Vein endothelial cell (primary cell): ENCODE results near the gene RTCB. TPM values are rescaled to one million over a fixed set of nuclear protein-coding genes. Genes with fewer than 3 reads are reported as not detected.

Experiments used
- small RNA-seq: library from RNA; depleted of rRNA; stranded (forward); fragments of <200 nt; gene quantifications from one replicate; pipeline ENCODE3, GENCODE V24; 2012
- total RNA-seq: library from RNA; depleted of rRNA; stranded (reverse); fragments of >200 nt; gene quantifications from 2 replicates; pipeline ENCODE4 v1.2.3, GENCODE V29; 2012

RTCB gene
- 133 and 156 TPM in 2 replicates for total RNA-seq

DNA sequence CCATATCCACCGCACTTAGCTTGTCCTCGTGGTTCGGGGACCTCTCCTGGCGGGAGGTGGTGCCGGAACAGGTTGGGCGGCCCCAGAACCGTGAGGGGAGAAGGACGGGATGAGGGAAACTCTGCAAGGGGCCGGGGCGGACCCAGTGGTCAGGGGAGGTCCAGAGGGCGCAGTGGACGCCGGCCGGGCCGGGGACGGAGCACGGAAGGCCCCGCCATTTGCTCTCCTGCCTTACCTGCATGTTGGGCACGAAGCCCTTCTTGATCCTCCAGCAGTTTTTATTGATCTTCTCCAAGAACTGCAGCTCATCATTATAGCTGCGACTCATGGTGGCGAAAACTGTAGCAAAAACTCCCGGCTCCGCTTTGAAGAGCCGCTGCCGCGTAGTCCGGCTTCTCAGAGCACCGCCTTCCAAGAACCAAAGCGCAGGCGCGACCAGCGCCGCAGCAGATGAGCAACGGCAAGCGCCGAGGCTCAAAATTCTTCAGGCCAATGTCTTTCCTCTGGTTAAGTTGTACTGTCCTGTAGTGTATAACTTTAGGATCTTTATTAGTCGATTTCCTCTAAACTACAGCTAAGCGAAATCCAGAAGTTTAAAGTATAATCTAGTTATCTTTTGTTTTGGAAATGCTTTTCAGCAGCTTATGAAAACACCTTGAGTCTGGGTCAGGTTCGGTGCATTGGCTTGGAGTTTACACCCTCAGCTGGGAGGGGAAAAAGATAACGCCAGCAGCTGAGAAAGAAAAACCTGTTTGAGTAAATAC lies at the start of gene RTCB:
Gene RTCB, minus strand, starts transcription at position 419 of the 764 bp plus-strand sequence. Its CDS starts 91 bp downstream, at position 328.

DNA sequence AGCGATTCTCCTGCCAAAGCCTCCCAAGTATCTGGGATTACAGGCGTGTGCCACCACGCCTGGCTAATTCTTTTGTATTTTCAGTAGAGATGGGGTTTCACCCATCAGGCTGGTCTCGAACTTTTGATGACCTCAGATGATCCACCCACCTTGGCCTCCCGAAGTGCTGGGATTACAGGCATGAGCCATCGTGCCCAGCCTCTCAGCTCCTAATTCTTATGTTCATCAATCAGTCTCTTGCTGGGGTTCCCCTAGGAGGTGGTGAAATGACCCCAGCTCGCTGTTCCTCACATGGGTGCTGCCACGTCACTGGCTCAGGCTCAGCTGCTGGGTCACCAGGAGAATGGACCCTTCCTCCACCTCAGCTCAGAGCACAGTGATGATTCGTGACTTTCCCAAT lies 54.5 kb downstream of the RTCB start, which contains the start of gene RFPL3:
Gene RFPL3, plus strand, starts transcription at position 301 of the 400 bp plus-strand sequence. CDS start 205 bp downstream, outside the sequence.

Small RNA genes lying within 50 kb of the gene (small RNA-seq; reads per million reads assigned to genes)
- gene AL021937.2, result not detected
- gene IGLVIVOR22-2, result not detected
- gene RF02171, result not detected
- not detected for gene RF02172

Other genes starting within 250 kb of the RTCB start
- gene RFPL2, start 207.2 kb downstream of the RTCB start, total RNA-seq, result not detected in 2 replicates
- 0.86 and 2.6 TPM in 2 replicates for gene SLC5A4, start 156.9 kb downstream of the RTCB start, total RNA-seq
- gene RFPL3, start 54.4 kb downstream of the RTCB start, total RNA-seq, result not detected in 2 replicates
- 1.3 TPM in 1 of 2 replicates, not detected in the other for gene BPIFC, start 52.2 kb upstream of the RTCB start, total RNA-seq
- gene FBXO7, start 62.6 kb upstream of the RTCB start, total RNA-seq, result 86.6 and 95.6 TPM in 2 replicates